Activated CD4-positive, alpha-beta T cell treated with anti-CD3 and anti-CD28 coated beads for 48 hours (primary cell): ENCODE results near the gene PRLHR.

Experiments
- DNase-seq: peaks from one replicate; pipeline ENCODE4 v3.0.0-alpha.2; 2020

PRLHR gene

DNA sequence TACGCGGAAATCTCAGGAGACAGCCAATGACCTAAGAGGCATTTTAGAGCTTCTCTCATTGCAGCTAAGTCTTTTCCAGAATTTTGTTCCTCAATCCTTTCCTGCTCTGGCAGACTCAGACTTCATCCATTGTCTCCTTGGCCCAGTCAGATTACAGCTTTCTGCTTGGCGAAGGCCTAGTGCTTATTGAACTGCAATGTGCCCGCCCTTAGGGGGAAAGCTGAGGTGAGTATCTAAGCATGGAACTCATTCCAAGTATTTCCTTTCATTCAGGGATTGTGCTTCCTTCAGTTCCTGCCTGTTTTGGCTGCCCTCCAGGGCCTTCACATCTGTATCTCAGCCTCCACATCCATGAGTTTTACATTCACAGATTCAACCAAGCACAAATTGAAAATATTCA is 37.5 kb downstream of the PRLHR start:
- DNase-seq: no peak

DNA sequence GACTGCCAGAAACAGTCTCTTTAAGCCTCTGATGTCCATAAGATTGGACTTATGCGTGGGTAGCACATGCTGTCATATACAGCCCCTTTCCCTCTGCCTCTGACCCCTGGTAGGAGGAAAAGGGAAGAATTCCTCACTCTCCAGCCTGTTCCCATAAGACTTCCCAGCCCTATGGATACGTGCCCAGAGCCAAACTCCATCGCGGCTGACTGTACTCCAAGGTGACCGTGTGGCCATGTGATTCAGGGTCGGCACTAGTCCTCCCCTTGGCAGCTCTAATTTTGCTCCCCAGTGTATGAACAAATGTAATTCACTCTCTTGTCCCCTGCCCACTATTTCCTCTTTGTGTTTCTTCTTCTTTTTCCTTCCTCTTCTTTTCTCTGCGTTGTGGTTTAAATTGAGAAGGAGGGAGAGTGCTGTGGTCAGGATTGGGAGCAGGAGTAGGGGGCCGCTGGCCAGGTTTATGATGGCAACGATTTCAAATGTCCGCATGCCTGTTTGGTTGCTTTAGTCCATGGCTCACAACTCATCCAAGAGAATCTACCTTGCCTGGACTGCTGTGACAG is 43.8 kb downstream of the PRLHR start:
- DNase-seq: no peak

DNA sequence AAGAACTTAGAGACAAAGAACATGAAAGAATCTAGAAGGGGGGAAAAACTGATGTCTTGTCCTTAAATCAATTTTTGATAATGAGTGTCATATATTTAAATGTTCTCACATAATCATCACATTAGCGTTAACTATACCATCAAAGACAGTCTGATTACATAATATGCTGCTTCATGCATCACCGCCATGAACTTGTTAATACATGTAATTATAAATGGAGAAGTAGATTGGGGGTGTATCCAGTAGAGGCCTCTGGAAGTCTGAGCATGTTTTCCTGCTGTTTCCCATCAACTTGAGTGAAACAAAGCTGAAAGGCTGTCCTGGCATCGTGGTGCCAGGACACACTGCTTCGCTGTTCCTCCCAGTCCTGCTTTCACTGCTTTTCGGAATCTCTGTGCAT is 48.2 kb downstream of the PRLHR start:
- DNase-seq: no peak

DNA sequence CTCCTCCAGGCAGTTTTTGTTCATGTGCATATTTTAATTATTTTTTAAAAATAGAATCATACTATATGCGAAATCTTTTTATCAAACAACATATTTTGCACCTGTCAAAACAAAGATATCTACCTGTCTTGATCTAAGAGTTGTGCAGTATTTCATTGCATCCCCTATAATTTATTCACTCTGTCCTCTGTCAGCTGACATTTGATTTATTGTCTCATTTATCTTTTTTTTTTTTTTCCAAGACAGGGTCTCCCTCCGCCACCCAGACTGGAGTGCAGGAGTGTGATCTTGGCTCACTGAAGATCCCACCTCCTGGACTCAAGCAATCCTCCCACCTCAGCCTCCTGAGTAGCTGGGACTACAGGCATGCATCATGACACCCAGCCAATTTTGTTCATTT is 49.0 kb downstream of the PRLHR start:
- DNase-seq: no peak

DNA sequence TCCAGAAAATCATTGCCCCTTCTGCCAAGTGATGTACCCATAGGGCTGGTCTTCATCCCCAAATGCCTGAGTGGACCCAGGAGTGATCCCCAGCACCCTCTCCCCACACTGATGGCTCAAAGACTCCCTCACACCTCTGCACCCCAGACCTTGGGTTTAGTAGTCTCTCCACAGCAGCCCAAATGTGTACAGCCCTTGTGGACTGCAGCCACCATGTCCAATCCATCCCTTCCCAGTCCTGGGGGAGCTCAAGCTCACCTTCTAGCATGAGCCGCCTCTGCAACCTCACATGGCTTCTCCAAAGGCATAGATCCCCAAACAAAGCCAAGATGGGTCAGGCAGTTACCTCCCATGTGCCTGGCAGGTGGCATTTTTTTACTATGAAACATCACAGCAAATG is 50.1 kb downstream of the PRLHR start:
- DNase-seq: no peak

DNA sequence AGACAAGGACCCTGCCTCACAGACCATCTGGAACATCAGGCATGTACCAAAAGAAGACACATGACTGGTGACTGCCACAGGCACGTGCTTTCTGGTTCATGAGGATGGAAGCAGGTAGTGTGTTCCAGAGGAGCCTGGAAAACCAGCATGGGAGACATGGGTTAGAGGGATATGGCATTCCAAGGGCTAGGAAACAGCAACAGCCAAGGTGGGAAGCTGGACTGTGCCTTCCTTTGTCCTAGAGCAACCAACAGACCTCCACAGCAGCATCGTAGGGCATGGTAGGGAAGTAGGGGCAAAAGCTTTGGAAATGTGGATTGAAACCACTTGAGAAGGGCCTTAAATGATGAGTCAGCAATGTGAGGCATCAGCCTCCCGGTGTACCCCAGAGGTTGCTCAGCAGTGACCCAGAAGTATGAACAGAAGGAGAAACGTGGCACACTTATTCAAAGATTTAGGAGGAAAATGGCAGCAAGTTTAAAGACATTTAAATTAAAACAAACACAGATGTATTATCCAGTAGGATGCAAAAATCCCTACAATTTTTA is 51.0 kb downstream of the PRLHR start:
- DNase-seq: no peak

DNA sequence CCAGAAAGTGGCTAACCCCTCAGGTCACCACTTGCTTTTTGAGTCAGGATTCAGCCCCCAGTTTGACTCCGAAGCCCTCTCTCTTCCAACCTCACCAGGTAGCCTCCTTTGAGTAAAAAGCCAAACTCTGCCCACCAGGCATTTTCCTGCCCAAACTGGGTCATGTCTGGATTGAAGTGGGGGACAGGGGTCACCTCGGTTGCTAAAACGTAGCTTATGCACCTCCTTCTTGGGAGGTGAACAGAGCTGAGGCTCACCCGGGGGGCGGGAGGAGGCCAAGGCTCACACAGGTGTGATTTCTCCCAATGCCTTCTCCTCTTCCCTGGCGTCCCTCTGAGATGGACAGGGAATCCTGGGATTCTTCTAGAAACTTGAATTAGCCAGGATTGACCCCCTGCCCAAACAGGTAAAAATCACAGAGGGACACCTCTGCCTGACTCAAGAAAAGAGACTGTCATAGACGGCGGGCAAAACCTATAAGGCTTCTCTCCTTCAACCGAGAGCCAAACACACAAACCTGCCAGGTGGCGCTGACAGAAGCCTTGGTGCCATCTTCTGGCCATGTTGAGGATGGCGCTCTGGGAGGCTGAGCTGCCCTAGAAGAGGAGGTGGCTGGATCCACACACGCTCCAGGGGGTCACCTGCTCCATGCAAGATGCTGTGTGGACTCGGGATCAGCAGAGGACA is 51.6 kb downstream of the PRLHR start:
- DNase-seq: peak; percentile 63

DNA sequence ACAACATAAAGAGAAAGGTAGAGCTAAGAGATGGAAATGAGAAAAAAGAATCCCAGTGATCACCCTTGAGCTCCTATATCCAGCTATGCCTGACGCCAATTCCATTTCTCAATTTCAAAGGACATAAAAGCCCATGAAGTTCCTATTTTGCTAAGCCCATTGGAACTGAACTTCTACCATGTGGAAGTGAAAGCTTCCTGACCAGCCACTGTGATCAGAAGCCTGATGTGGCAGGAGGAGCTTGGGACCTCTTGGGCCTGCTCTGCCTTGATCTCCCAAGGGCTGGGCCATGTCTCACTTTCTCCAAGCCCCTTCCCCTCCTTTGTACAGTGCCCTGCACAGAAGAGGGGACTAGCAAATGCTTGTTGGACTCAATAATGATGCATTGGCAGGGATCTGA is 52.7 kb downstream of the PRLHR start:
- no peak for DNase-seq

DNA sequence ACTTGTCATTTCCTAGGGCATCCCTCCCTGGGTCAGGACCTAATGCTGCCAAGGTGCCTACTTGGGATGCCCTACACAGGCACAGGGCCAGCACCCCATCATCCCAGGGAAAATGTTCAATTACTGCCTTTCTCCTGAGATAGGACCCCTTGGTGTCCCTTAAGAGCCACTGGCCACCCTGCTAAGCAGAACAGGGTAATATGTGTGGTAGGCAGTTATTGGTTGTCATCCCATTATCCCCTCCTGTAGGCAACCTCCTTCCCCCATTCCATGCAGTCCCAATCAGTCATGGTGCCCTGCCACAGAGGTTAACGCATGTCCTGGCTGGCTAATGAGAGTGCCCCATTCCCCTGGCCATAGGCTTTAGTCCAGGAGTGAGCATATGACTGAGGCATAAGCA is 53.2 kb downstream of the PRLHR start:
- DNase-seq: no peak

DNA sequence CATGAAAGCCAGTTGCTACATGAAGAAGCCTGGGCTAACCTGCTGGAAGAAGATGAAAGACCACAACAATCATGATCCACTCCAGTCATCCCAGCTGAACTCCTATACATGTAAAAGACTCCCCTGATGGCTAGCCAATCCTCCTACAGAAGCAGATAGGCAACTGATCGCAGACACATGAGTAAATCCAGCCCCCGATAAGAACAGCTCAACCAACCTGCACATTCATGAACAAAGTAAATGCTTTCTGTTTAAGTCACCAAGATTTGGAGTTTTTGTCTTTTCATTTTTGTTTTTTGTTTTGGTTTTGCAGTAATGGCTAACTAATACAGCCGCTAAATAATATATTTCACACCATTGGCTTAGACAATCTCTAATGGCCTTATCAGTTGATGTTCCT is 53.7 kb downstream of the PRLHR start:
- DNase-seq: no peak
